A172 (cell line): ENCODE measurements around the gene GTF3C6. TPM values are rescaled to one million over a fixed set of nuclear protein-coding genes. Genes with fewer than 3 reads are reported as not detected.
"Not testable (repeated sequence)": the region's sequence is repeated elsewhere in the genome, so short reads cannot be mapped to it uniquely, and the experiment has no call there.

Experiments used
- DNase-seq: peaks from one replicate; pipeline ENCODE4 v3.0.0-alpha.2; 2015; ENCODE audit warnings: low spot score
- total RNA-seq: library from RNA; depleted of rRNA; stranded (reverse); fragments of >200 nt; shearing (Covaris generic); gene quantifications from 2 replicates; pipeline ENCODE4 v1.2.3, GENCODE V29; 2014; rRNA removed

GTF3C6 gene, protein sequence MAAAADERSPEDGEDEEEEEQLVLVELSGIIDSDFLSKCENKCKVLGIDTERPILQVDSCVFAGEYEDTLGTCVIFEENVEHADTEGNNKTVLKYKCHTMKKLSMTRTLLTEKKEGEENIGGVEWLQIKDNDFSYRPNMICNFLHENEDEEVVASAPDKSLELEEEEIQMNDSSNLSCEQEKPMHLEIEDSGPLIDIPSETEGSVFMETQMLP
- 128 and 230 TPM in 2 replicates for total RNA-seq

DNA sequence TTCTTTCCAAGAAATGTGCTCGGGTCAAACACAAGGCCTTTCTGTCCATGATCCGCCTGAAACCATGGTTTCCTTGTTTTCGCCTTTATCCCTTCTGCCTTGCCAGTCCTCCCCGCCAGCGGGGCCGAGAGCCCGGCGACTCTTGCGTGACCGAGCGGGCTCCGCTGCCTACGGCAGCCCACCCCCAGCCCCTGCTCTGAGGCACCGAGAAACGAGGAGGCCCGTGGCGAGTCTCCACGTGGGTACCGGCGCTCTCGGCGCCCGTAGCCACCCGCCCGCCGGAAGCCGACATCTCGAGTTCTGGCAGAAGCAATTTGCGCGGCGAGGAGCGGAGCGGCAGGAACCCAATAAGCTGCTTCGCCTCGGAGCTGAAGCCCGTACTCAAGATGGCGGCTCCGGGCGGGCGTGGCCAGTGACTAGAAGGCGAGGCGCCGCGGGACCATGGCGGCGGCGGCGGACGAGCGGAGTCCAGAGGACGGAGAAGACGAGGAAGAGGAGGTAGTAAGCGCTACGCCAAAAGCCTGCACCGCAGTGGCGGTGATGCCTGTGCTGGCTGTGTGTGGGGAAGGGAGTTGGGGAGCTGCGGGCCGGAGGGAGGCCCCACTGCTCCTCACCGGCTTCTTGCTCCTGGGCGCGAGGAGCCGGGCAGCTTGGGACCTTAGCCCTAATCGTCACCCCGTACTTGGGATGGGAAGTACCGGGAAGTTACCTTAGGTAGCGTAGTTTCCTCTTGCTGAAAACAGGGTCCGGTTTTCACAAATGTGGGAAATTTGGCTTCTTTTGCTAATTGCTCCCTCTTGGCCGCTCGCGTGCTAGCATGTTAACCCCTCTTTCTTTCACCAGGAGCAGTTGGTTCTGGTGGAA is at the start of gene GTF3C6:
Gene GTF3C6 (plus strand): TSS at position 378 of the 864 bp plus-strand sequence. CDS start 64 bp downstream, at position 442.
- DNase-seq, result peak; percentile 83

DNA sequence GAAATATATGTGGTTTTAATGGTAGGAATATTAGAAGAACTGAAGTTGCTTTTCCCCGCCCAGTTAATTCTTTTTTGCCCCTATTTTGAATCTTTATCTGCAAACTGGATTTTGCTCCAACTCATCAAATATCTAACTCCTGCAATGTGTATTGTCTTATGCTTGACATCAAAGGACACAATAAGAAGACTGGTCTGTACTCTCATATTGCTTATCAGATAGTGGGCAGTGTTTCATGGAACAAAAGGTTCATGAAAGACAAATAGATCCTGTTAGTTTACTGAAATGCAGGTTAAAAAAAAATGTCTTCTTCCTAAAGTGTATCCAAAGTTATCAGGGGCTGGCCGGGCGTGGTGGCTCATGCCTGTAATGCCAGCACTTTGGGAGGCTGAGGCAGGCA is 27.7 kb upstream of the GTF3C6 start:
- no peak for DNase-seq

DNA sequence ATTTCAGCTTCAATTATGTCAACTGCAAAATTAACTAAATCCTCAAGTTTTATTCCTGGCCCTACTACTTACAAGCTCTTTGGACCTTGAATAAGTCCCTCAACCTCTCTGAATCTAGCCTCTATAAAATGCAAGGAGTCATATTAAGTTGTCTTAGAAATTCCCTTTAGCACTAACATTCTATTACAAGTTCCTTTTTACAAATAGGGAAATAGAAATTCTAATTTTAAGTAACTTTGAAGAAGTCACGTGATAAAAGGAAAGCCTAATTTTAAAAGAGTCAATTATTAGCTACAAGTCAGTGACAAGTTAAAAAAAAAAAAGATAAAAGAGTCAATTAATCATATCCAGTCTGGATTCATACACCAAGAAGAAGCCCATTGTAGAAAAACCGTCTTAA is 24.6 kb upstream of the GTF3C6 start:
- DNase-seq, result no peak

DNA sequence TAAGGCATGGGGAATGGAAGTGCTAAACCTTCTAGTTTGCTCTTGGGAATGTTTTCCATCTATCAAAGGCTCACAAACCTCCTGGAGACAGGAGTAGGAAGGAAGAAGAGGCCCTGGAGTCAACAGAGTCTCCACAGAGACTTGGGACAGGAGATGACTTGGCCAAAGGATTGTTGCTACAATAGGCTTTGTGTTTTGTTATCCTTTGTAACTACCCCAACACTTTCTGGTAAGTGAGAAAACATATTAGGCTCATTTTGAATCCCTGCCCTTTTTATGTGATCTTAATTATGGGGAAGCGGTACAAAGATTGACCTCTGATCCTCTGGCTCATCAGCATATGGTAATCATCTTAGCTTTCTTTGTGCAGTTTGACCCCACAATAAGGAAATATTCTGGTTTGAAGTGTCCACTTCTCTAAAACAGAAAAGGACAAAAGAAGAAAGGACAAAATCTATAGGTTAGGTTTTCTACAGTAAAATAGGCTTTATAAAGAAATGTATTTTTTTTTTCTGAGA is 24.1 kb upstream of the GTF3C6 start:
- DNase-seq, result no peak

DNA sequence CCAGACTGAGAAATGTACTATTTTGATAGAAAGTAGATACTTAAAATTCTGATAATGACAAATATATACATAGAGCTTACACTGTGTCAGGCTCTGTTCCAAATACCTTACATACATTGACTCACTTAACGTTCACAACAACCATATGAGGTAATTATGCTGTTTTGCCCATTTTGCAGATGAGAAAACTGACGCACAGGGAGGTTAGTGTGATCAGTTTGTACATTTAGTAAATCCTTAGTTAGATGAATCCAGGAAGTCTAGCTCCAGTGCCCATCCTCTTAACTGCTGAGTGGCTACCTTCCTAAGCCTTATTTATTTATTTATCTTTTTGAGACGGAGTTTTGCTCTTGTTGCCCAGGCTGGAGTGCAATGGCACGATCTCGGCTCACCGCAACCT is 23.3 kb upstream of the GTF3C6 start:
- DNase-seq, result no peak

DNA sequence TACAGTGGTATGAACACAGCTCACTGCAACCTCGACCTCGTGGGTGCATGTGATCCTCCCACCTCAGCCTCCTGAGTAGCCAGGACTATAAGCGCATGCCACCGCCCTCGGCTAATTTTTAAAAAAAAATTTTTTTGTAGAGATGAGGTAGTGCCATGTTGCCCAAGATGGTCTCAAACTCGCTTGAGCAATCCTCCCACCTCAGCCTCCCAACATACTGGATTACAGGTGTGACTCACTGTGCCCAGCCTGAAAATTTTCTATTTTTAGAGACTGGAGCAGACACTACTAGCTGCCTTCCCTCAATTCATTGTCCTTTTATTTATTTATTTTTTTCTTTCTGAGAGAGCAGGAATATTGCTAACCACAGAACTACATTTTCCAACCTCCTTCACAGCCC is 20.3 kb upstream of the GTF3C6 start:
- DNase-seq, result peak; percentile 42

DNA sequence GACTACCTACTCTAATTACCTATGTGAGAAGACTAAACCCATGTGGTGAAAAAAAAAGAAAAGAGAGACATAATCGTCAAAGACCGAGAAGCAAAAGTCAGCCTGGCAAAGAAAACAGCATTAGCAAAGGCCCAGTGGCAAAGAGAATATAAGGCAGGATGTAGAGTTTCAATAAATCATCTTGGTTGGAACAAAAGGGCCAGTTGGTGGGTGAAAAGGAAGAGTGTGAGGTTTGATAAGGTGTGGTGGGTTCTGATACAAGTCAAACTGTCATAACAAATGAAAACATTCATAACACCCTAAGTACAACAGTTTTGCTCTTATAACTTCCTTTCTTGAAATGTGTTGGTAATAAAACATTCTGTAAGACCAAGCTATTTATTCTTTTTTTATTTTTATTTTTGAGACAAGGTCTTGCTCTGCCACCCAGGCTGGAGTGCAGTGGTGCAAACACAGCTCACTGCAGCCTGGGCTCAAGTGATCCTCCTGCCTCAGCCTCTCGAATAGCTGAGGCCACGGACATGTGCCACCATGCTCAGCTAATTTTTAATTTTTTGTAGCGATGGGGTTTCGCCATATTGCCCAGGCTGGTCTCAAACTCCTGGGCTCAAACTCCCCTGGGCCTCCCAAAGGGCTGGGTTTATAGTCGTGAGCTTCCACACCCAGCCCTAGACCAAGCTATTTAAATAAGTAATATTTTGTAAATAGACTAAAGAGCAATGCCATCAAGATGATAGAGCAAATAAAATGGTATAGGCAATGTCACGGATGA is 18.9 kb upstream of the GTF3C6 start:
- DNase-seq, result no peak

DNA sequence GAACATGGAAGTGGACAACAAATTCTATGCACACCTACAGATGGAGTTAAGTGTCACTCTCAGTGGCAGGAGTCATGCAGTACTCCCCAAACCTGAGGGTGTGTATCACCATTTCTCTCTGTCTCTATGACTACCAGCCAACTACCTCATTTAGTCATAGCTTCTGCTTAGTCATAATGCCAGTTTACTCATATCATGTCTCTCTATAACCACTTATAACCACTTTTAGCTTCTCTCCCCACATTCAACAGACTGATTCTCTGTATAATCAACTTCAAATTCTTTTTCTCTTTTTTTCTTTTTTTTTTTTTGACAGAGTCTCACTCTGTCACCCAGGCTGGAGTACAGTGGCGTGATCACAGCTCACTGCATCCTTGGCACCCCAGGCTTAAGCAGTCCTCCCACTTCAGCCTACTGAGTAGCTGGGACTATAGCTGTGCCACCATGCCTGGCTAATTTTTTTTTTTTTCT is 13.8 kb upstream of the GTF3C6 start:
- DNase-seq, result peak; percentile 93

DNA sequence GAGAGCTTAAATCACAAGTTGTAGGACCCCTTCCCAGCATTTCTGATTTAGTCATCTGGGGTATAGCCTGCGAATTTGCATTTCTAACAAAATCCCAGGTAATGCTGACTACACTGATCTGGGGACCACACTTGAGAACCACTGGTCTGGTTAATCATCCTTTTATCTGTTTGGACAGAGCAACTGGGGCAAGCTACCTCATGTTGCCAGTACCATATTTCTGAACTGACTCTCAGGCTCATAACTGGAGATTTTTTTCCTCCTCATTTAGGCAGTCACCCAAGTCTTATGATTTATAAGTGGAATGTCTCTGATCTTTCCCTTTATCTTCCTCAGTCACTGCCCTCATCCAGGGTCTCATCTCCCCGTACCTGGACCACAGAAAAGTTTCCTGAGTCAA is 12.0 kb upstream of the GTF3C6 start:
- DNase-seq, result no peak

DNA sequence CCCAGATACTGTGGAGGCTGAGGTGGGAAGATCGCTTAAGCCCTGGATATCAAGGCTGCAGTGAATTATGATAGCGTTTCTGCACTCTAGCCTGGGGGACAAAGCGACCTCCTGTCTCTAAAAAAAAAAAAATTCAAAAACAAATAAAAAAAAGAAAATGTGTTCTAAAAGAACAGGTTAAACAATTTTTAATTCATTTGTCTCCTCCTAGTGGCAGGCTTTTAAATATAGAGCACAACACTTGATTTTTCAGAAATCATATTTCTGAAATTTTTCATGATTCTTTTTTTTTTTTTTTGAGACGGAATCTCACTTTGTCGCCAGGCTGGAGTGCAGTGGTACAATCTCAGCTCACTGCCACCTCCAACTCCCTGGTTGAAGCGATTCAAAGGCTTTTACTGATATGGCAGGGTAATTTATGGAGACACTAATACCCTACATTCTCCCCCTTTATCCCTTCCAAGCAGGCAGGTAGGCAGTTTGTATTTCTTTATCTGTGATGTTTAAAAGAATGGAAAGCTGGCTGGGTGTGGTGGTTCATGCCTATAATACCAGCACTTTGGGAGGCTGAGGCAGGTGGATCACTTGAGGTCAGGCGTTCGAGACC is 8.7 kb upstream of the GTF3C6 start:
- no peak for DNase-seq

DNA sequence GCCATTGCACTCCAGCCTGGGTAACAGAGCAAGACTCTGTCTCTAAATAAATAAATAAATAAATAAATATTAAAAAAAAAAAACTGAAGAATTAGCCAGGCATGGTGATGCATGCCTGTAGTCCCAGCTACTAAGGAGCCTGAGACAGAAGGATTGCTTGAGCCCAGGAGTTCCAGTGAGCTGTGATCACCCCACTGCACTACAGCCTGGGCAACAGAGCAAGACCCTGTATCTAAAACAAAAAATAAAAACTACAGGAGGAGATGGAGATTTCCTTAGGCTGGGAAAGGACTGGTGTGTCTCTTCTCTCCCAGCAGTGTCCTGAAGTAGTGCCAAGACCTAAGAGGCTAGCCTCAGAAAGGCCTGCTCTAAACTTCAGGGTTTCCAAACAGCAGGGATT is 8.1 kb upstream of the GTF3C6 start:
- no peak for DNase-seq

DNA sequence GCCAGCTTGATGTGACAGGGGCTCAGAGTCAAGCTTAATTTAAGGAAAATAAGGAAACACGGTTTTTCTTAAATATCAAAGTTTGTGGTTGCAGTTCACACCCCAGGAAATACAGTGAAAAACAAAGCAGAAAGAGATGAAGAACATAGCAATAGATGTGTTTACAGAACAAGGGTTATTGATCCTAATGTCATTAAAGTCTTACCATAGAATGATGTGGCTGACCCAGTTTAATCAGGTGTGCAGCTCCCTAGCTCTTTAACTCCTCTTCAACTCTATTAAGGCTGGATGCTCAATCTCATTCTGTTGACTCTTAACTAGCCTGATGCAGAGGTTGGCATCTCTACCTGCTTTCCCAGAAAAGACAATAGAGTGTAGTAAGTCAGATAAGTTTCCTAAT is 7.5 kb upstream of the GTF3C6 start:
- no peak for DNase-seq

DNA sequence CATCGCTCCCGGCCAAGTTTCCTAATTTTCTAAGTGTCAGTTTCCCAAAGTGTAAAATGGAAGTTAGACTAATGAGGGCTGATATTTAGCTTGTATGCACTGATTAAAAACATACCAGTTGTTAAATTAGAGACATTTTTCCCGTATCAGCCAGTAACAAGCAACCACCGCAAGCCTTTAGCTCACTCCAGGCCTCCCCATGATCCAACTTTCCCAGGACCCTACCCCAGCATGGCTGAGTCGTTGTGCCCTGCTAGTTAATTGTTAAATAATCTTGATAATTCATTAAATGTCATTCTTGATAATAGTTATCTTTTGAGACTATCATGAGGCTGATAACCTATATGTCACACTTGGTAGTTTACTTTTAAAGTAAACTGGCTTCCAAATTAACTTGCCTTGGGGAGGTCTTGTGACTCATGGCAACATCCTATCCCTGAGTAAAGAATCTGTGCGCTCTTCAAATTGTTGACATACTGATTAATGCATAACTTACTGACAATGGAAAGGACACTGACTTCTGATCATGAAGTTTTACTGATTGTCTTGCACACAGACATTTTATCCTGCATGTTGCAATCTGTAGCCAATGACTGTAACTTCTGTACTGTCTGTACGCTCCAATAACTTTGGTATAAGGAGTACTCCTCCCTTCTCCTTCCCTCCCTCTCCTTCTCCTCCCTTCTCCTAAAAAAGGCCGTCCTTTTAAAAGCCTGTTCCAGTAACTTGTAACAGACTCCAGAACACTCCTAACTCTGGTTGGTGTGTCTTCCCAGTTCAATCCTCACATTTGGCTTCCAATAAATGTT is 6.3 kb upstream of the GTF3C6 start:
- peak; percentile 42 for DNase-seq

DNA sequence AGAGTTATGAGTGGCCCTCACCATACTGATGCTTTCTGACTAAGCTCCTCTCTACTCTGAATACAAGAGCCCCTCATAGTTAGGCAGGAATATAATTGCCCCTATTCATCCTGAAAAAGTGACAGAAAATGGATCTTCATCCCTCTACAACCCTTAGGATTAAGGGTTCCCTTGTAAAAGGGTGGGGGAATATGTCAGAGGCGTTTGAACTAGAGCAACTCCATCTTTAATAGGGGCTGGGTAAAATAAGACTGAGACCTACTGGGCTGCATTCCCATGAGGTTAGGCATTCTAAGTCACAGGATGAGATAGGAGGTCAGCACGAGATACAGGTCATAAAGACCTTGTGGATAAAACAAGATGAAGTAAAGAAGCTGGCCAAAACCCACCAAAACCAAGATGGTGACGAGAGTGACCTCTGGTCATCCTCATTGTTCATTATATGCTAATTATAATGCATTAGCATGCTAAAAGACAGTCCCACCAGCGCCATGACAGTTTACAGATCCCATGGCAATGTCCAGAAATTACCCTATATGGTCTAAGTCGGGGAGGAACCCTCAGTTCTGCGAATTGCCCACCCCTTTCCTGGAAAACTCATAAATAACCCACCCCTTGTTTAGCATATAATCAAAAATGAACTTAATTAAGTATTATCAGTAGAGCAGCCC is 4.7 kb upstream of the GTF3C6 start:
- DNase-seq, result no peak

DNA sequence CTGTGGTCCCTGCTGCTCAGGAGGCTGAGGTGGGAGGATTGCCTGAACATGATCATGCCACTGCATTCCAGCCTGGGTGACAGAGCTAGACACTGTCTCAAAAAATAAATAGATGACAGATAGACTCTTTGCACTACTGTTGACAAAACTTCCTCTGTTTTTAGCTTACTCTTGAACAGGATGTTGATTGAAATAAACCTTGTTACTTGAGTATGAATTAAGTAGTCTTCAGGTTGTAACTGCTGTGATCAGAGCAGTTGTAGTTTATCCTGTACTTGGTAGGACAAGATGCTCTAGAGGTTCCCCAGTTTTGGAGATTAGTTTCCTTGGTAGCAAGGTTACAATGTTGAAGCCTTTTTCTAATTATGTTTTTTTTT is 1.5 kb downstream of the GTF3C6 start:
- no peak for DNase-seq

DNA sequence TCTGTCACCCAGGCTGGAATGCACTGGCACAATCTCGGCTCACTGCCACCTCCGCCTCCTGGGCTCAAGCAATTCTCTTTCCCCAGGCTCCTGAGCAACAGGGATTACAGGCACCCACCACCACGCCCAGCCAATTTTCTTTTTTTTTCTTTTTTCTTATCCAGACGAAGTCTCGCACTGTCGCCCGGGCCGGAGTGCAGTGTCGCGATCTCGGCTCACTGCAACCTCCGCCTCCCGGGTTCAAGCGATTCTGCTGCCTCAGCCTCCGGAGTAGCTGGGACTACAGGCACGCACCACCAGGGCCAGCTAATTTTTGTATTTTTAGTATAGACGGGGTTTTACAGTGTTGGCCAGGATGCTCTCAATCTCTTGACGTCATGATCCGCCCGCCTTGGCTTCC is 4.1 kb downstream of the GTF3C6 start:
- not testable (repeated sequence) for DNase-seq

DNA sequence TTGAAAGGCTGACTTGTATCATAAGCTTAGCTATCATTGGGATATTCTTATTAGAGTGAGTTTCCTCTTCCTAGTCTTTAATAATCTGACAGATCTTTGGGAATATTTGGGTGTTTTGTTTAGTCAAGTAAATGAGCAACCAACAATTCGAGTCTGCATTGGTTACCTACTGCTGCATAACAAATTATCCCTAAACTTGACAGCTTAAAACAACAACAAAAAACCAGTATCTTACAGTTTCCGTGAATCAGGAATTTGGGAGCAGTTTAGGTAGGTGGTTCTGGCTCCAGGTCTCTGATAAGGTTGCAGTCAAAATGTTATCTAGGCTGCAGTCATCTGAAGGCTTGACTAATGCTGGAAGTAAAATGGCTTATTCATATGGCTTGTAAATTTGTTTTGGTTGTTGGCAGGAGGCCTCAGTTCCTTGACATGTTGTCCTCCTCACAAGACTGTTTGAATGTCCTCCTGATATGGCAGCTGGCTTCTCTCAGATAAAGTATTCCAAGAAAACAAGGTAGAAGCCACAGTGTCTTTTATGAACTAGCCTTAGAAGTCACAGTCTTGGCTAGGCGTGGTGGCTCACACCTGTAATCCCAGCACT is 7.2 kb downstream of the GTF3C6 start:
- no peak for DNase-seq

DNA sequence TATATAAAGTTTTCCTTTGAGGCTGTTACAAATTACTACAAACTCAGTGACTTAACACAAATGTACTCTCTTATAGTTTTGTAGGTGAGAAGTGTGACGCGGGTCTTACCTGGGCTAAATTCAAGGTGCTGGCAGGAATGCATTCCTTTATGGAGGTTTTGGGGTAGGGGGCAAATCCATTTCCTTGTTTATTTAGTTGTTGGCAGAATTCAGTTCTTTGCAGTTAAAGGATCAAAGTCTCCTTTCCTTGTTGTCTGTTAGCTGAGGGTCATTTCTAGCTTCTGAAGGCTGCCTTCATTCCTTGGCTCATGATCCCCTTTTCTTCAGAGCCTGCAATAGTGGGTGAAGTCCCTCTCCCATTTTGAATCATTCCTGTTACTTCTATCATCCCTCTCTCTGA is 10.2 kb downstream of the GTF3C6 start:
- DNase-seq, result not testable (repeated sequence)

DNA sequence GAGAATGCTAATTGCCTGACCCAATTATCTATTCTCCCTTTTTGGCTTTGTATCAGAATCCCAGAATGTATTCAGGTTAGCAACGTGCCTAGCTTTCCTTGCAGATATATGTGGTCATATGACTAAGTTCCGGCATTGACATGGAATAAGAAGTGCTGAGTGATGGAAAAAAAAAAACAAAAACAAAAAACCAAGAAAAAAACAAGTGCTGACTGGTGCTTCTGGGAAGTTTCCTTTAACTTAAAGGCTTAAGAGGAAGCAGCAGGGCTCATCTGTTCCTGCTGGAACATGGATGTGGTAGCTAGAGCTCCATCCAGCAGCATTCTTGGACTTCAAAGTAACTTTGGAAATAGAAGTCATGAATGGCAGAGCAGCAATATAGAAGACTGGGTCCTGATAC is 13.0 kb downstream of the GTF3C6 start:
- no peak for DNase-seq

DNA sequence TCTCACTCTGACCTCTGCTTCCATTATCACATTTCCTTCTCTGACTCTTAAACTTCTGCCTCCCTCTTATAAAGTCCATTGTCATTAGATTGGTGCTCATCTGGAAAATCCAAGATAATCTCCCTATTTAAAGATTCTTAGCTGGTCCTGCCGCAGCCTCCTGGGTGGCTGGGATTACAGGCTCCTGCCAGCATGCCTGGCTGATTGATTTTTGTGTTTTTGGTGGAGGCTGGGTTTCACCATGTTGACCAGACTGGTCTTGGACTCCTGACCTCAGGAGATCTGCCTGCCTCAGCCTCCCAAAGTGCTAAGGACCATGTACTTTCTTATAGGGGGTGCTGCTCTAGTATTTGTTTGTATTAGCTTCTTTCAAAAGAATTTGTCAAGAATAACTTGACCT is 18.1 kb downstream of the GTF3C6 start:
- DNase-seq, result no peak
